Endothelial cell of umbilical vein (primary cell): ENCODE results near the gene OR10H3. TPM values are rescaled to one million over a fixed set of nuclear protein-coding genes. Genes with fewer than 3 reads are reported as not detected.

ENCODE experiments used
- BruUV-seq: library from RNA; stranded (reverse); fragments of 400-500 nt; replicated peaks from 2 replicates; lab custom pipeline; 2021; lab: Mats Ljungman, UMichigan
- CTCF ChIA-PET: fragments of 300-600, 350-600 bp; sonication (Branson Sonifier 250); formaldehyde crosslinking; loops from one replicate; lab custom pipeline; 2021; ENCODE audit warnings: antibody characterized with exemption, inconsistent platforms; lab: Charles Lee
- POLR2A ChIA-PET: fragments of 300-600, 350-600 bp; sonication (Branson Sonifier 250); formaldehyde crosslinking; loops from one replicate; lab custom pipeline; 2021; ENCODE audit warnings: antibody characterized with exemption, inconsistent platforms; lab: Charles Lee
- DNase-seq: peaks from one replicate; pipeline ENCODE4 v3.0.0-alpha.2; 2011; ENCODE audit warnings: low read depth, low spot score
- FAIRE-seq: peaks from 2 replicates; lab custom pipeline; 2011; peaks lifted over from hg19 to GRCh38; lab: Jason Lieb, UNC
- H2AFZ ChIP-seq: 2 replicates; pipeline ENCODE4 v1.6.0; 2012; ENCODE audit warnings: low read depth, low read length, control low read depth, inconsistent platforms
- H3K27ac ChIP-seq: 2 replicates; pipeline ENCODE4 v1.5.1; 2011; ENCODE audit warnings: low read depth, mild to moderate bottlenecking, control low read depth, low read length, moderate library complexity; ENCODE audit not compliant: insufficient read depth
- H3K27me3 ChIP-seq, 2 experiments: 2 replicates each; pipeline versions ENCODE4 v1.6.0 to v1.6.1; 2011; ENCODE audit warnings: low read length in 2 of 2, mixed read lengths in 1 of 2; ENCODE audit not compliant: control insufficient read depth in 2 of 2, insufficient read depth in 2 of 2
- H3K36me3 ChIP-seq, 2 experiments: 2 replicates in 1 of 2; 3 replicates in 1 of 2; pipeline ENCODE4 v1.5.1; 2011; ENCODE audit warnings: low read length in 2 of 2, mild to moderate bottlenecking in 1 of 2, moderate library complexity in 1 of 2; ENCODE audit not compliant: control insufficient read depth in 2 of 2, insufficient read depth in 2 of 2; ENCODE audit errors: extremely low read depth in 1 of 2
- H3K4me1 ChIP-seq: 3 replicates; pipeline ENCODE4 v1.5.1; 2011; ENCODE audit warnings: mild to moderate bottlenecking, low read length; ENCODE audit not compliant: control insufficient read depth, insufficient read depth; ENCODE audit errors: extremely low read depth
- H3K4me2 ChIP-seq: 2 replicates; pipeline ENCODE4 v1.6.1; 2011; ENCODE audit warnings: low read length, control low read depth, mixed read lengths; ENCODE audit not compliant: insufficient read depth
- H3K4me3 ChIP-seq, 3 experiments: fragments of 200-600 bp in 1 of 3; sonication (generic), shearing (Covaris generic) in 1 of 3; replicated peaks in 1 of 3; 2 replicates each; pipeline ENCODE4 v1.5.1; 2011 to 2016; ENCODE audit warnings: control low read depth in 3 of 3, low read length in 3 of 3, mild to moderate bottlenecking in 2 of 3, inconsistent platforms in 1 of 3, low read depth in 1 of 3, moderate library complexity in 1 of 3; ENCODE audit not compliant: insufficient read depth in 1 of 3
- H3K79me2 ChIP-seq: 2 replicates; pipeline ENCODE4 v1.6.0; 2012; ENCODE audit warnings: low read length, inconsistent platforms; ENCODE audit not compliant: control insufficient read depth, insufficient read depth
- H3K9ac ChIP-seq: replicated peaks from 2 replicates; pipeline ENCODE3; 2011; ENCODE audit warnings: low read length, control low read depth; ENCODE audit not compliant: insufficient read depth; ENCODE audit errors: extremely low read depth
- H3K9me1 ChIP-seq: replicated peaks from 3 replicates; pipeline ENCODE4 v1.6.0; 2011; ENCODE audit warnings: mild to moderate bottlenecking, low read length; ENCODE audit not compliant: control insufficient read depth, insufficient read depth; ENCODE audit errors: extremely low read depth
- H3K9me3 ChIP-seq: replicated peaks from 2 replicates; pipeline ENCODE4 v1.5.1; 2012; ENCODE audit warnings: low read length, inconsistent platforms; ENCODE audit not compliant: control insufficient read depth, insufficient read depth
- H4K20me1 ChIP-seq: replicated peaks from 2 replicates; pipeline ENCODE3; 2011; ENCODE audit warnings: mild to moderate bottlenecking, low read length; ENCODE audit not compliant: control insufficient read depth, insufficient read depth; ENCODE audit errors: extremely low read depth
- EZH2 ChIP-seq: IDR thresholded peaks from 2 replicates; pipeline ENCODE4 v1.6.1; 2012; ENCODE audit warnings: borderline replicate concordance, low read depth, mild to moderate bottlenecking, moderate library complexity, low read length, inconsistent platforms; ENCODE audit not compliant: severe bottlenecking
- FOS ChIP-seq: IDR thresholded peaks from 2 replicates; pipeline ENCODE4 v1.6.1; 2011; ENCODE audit warnings: mild to moderate bottlenecking, low read length, moderate library complexity, borderline replicate concordance; ENCODE audit not compliant: insufficient read depth
- GATA2 ChIP-seq: IDR thresholded peaks from 2 replicates; pipeline ENCODE4 v1.7.0; 2011; ENCODE audit warnings: low read depth, mild to moderate bottlenecking, moderate library complexity, mixed read lengths, low read length; ENCODE audit not compliant: insufficient read length, insufficient read depth
- JUN ChIP-seq: IDR thresholded peaks from 2 replicates; pipeline ENCODE4 v1.6.1; 2011; ENCODE audit warnings: borderline replicate concordance, low read depth; ENCODE audit not compliant: insufficient read length, insufficient read depth
- MYC ChIP-seq: IDR thresholded peaks from one replicate; pipeline ENCODE4 v1.6.1; 2011; ENCODE audit warnings: mild to moderate bottlenecking, low read depth, low read length
- POLR2A ChIP-seq: IDR thresholded peaks from 2 replicates; pipeline ENCODE4 v1.6.1; 2012; ENCODE audit warnings: low read depth, mild to moderate bottlenecking, control low read depth, low read length
- POLR2AphosphoS5 ChIP-seq: IDR thresholded peaks from 2 replicates; pipeline ENCODE4 v1.6.1; 2012; ENCODE audit warnings: low read depth, mild to moderate bottlenecking, control low read depth, low read length, moderate library complexity; ENCODE audit not compliant: insufficient read depth
- dilution Hi-C: fragments of 300-500 bp; cut with MboI; formaldehyde crosslinking; loops from one replicate; pipeline ENCODE4 v1.15.0; 2019; ENCODE audit warnings: low sequenced_read_pairs; ENCODE audit not compliant: extremely low pct_ligation_motif_present
- intact Hi-C: fragments of 100-400 bp; cut with micrococcal nuclease; formaldehyde crosslinking; loops from one replicate; pipeline ENCODE4 v1.10.0; 2022
- polyA plus RNA-seq, 4 experiments: library from polyadenylated mRNA; depleted of rRNA in 3 of 4; stranded (reverse) in 3 of 4; unstranded in 1 of 4; fragments of >200 nt; gene quantifications; 2 replicates each; pipeline versions ENCODE4 v1.2.1 to v1.2.3, GENCODE V29; 2011 to 2012; ENCODE audit warnings: missing spikeins in 1 of 4
- total RNA-seq: library from RNA; stranded (reverse); gene quantifications from 2 replicates; pipeline ENCODE4 v1.2.3, GENCODE V29; 2021
- TF ChIP-seq, protein P1 (sequence below), 2 donors: IDR thresholded peaks; 1 replicate in 1 of 2; 2 replicates in 1 of 2; pipeline ENCODE4 v1.5.1; 2011; ENCODE audit warnings: low read length in 2 of 2, mild to moderate bottlenecking in 2 of 2, moderate library complexity in 2 of 2, control low read depth in 1 of 2, inconsistent platforms in 1 of 2, low read depth in 1 of 2; ENCODE audit not compliant: insufficient read depth in 1 of 2; ENCODE audit errors: extremely low read depth in 1 of 2
- TF ChIP-seq, protein P2 (sequence below): IDR thresholded peaks from 2 replicates; pipeline ENCODE4 v1.6.1; 2011; ENCODE audit not compliant: insufficient read depth, insufficient read length

The OR10H3 gene
- total and polyA plus RNA-seq, 2 donors (not counting 3 experiments of a cell fraction or from before 2014, with no cell fraction given) = not detected

DNA sequence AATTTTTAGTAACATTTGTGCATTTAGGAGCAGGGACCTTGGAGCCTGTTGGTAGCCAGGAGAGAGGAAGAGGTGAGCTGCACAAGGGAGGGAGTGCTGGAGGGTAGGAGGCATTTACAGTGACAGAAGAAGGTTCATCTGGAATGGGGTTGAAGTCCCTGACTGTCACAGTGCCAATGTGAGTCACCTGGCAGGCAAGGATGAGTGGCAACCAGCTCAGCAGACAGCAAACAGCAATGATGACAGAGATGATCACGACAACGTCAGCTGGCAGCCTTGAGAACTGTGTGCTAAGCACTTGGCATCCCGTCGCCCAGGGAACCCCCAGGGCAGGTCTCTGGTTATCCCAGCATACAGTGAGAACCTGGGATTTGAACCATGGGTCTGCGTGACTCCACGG lies 52.3 kb downstream of the OR10H3 start:
- Histone ChIP-seq H3K9me3 (no peaks in the 10 kb centered on the region), H3K4me3 (no peak overlapping the region), H3K4me2 (no peak overlapping the region), H3K4me1 (no peaks in the 10 kb centered on the region), H4K20me1 (no peaks in the 10 kb centered on the region), H3K27ac (no peak overlapping the region), H3K79me2 (no peaks in the 10 kb centered on the region), H3K27me3 (no peaks in the 10 kb centered on the region), H2AFZ (no peak overlapping the region), H3K9me1 (no peaks in the 10 kb centered on the region), H3K36me3 (no peaks in the 10 kb centered on the region), H3K9ac (no peak overlapping the region)
- dilution Hi-C loops (no loop called here), intact Hi-C loops (no loop called here)
- FAIRE-seq = no peak
- BruUV-seq = no TSS peak
- no peak for DNase-seq
- ChIA-PET CTCF (interaction anchor here (0.6 kb wide), 1 partner anchor 20 kb away, joined by 3 read pairs; no protein-coding TSS in a partner anchor), POLR2A (no interaction called here)
- TF ChIP-seq, protein P1, sequence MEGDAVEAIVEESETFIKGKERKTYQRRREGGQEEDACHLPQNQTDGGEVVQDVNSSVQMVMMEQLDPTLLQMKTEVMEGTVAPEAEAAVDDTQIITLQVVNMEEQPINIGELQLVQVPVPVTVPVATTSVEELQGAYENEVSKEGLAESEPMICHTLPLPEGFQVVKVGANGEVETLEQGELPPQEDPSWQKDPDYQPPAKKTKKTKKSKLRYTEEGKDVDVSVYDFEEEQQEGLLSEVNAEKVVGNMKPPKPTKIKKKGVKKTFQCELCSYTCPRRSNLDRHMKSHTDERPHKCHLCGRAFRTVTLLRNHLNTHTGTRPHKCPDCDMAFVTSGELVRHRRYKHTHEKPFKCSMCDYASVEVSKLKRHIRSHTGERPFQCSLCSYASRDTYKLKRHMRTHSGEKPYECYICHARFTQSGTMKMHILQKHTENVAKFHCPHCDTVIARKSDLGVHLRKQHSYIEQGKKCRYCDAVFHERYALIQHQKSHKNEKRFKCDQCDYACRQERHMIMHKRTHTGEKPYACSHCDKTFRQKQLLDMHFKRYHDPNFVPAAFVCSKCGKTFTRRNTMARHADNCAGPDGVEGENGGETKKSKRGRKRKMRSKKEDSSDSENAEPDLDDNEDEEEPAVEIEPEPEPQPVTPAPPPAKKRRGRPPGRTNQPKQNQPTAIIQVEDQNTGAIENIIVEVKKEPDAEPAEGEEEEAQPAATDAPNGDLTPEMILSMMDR (IDR thresholded peaks at IDR 0.05; ENCODE audit: extremely low read depth in 1 of 2, insufficient read depth in 1 of 2, low read depth in 1 of 2, low read length in 2 of 2) = no peak
- no peak for TF ChIP-seq POLR2A
- TF ChIP-seq POLR2AphosphoS5 = no peak
- TF ChIP-seq GATA2 = no peak
- TF ChIP-seq MYC = no peak
- TF ChIP-seq JUN = no peak
- no peak for TF ChIP-seq EZH2
- no peak for TF ChIP-seq FOS
- TF ChIP-seq, protein P2, sequence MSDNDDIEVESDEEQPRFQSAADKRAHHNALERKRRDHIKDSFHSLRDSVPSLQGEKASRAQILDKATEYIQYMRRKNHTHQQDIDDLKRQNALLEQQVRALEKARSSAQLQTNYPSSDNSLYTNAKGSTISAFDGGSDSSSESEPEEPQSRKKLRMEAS = no peak

Other genes starting within 250 kb of the OR10H3 start
- gene CYP4F22, start 229.5 kb upstream of the OR10H3 start, total RNA-seq = not detected in 2 replicates
- gene CYP4F22, start 229.5 kb upstream of the OR10H3 start, polyA plus RNA-seq = not detected in 2 replicates
- not detected in 2 replicates for gene CYP4F8, start 122.8 kb upstream of the OR10H3 start, total RNA-seq
- gene CYP4F8, start 122.8 kb upstream of the OR10H3 start, polyA plus RNA-seq = not detected in 2 replicates
- gene CYP4F3, start 97.1 kb upstream of the OR10H3 start, total RNA-seq = not detected in 2 replicates
- not detected in 2 replicates for gene CYP4F3, start 97.1 kb upstream of the OR10H3 start, polyA plus RNA-seq
- not detected in 2 replicates for gene CYP4F12, start 64.9 kb upstream of the OR10H3 start, total RNA-seq
- gene CYP4F12, start 64.9 kb upstream of the OR10H3 start, polyA plus RNA-seq = not detected in 2 replicates
- not detected in 2 replicates for gene OR10H2, start 10.0 kb upstream of the OR10H3 start, total RNA-seq
- gene OR10H2, start 10.0 kb upstream of the OR10H3 start, polyA plus RNA-seq = not detected in 2 replicates
- gene OR10H5, start 49.7 kb downstream of the OR10H3 start, total RNA-seq = not detected in 2 replicates
- gene OR10H5, start 49.7 kb downstream of the OR10H3 start, polyA plus RNA-seq = not detected in 2 replicates
- gene OR10H1, start 77.7 kb downstream of the OR10H3 start, total RNA-seq = not detected in 2 replicates
- gene OR10H1, start 77.7 kb downstream of the OR10H3 start, polyA plus RNA-seq = not detected in 2 replicates
- not detected in 2 replicates for gene CYP4F2, start 160.1 kb downstream of the OR10H3 start, total RNA-seq
- gene CYP4F2, start 160.1 kb downstream of the OR10H3 start, polyA plus RNA-seq = not detected in 2 replicates
- not detected in 2 replicates for gene CYP4F11, start 196.5 kb downstream of the OR10H3 start, total RNA-seq
- gene CYP4F11, start 196.5 kb downstream of the OR10H3 start, polyA plus RNA-seq = not detected in 2 replicates
- not detected in 2 replicates for gene OR10H4, start 211.0 kb downstream of the OR10H3 start, total RNA-seq
- not detected in 2 replicates for gene OR10H4, start 211.0 kb downstream of the OR10H3 start, polyA plus RNA-seq